ENCODE measurements around the gene ZNF783. TPM values are rescaled to one million over a fixed set of nuclear protein-coding genes. Genes with fewer than 3 reads are reported as not detected.
"Not testable (repeated sequence)": the region's sequence is repeated elsewhere in the genome, so short reads cannot be mapped to it uniquely, and the experiment has no call there.

Gene ZNF783
- total RNA-seq, 6 experiments from 2014 or later = 1.5 to 4.9 (median 3.0) TPM

- H3K27ac ChIP-seq = peak overlapping the region in 1 of 3 donors; percentile 79
- TF ChIP-seq POLR2A (IDR thresholded peaks at IDR 0.05) = no peak
- no peak for TF ChIP-seq CTCF (IDR thresholded peaks at IDR 0.05)
- intact Hi-C loops (cut with DNase I) = no loop called here
Observed at GRCh38 chr7:149330914-149331567, 69.0 kb downstream of the ZNF783 start.

GRCh38 chr7:149332602-149333320 lies 70.8 kb downstream of the ZNF783 start:
- H3K9me3 ChIP-seq; intact Hi-C loops (cut with DNase I); H3K27me3 ChIP-seq; H3K4me3 ChIP-seq; H3K27ac ChIP-seq; DNase-seq; H3K36me3 ChIP-seq; ATAC-seq: not testable (repeated sequence)
- H3K4me1 ChIP-seq = peaks cover 0 to 28% (median 12%) of the 10 kb centered on the region in 4 donors
- WGBS (ENCODE audit: insufficient coverage, low coverage, low lambda C conversion rate, missing lambda C conversion rate) = 69% methylated on average over 13 of the region's 18 CpGs

More at GRCh38 chr7:149330914-149331567, 69.0 kb downstream of the ZNF783 start:
- no peak for DNase-seq
- no peaks in the 10 kb centered on the region for H3K36me3 ChIP-seq
- ATAC-seq = peak in 2 of 4 donors; percentile 15 to 30
- peak overlapping the region in 1 of 3 donors; percentile 62 for H3K4me3 ChIP-seq
- WGBS (ENCODE audit: insufficient coverage, low coverage, low lambda C conversion rate, missing lambda C conversion rate) = 86% methylated on average over 2 of the region's 2 CpGs
- H3K27me3 ChIP-seq = no peaks in the 10 kb centered on the region
- H3K4me1 ChIP-seq = peaks cover 0 to 29% (median 14%) of the 10 kb centered on the region in 4 donors
- H3K9me3 ChIP-seq = no peaks in the 10 kb centered on the region

DNA sequence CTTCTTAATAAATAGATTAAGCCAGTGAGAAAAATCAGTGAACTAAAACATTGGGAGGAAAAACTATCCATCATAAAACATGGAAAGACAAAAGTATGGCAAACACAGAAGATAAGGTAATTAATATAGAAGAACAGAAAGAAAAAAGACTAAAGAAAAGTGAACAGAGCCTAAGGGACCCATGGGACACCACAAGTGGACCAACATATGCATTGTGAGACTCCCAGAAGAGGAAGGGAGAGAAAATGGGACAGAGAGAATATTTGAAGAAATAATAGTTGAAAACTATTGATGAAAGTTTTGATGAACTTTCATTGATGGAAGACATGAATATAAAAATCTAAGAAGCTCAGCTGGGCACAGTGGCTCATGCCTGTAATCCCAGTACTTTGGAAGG lies 71.3 kb downstream of the ZNF783 start:
- Histone ChIP-seq H3K36me3 (no peaks in the 10 kb centered on the region), H3K27ac (no peak overlapping the region), H3K27me3 (no peaks in the 10 kb centered on the region), H3K4me3 (no peak overlapping the region), H3K9me3 (no peaks in the 10 kb centered on the region), H3K4me1 (peaks cover 0 to 27% (median 10%) of the 10 kb centered on the region in 4 donors)
- TF ChIP-seq POLR2A (IDR thresholded peaks at IDR 0.05) = no peak
- TF ChIP-seq CTCF (IDR thresholded peaks at IDR 0.05) = no peak
- intact Hi-C loops (cut with DNase I) = no loop called here
- ATAC-seq (no peak), DNase-seq (no peak)

DNA sequence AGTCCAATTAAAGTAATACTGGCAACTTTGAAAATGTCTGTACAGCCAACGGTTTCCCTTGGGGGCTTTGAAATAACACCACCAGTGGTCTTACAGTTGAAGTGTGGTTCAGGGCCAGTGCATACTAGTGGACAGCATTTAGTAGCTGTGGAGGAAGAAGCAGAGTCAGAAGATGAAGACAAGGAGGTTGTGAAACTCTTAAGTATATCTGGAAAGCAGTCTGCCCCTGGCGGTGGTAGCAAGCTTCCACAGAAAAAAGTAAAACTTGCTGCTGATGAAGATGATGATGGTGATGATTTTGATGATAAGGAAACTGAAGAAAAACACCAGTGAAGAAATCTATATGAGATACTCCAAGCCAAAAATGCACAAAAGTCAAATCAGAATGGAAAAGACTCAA lies 72.2 kb downstream of the ZNF783 start:
- no peaks in the 10 kb centered on the region for H3K27me3 ChIP-seq
- H3K27ac ChIP-seq = no peak overlapping the region
- TF ChIP-seq POLR2A (IDR thresholded peaks at IDR 0.05) (no peak), CTCF (IDR thresholded peaks at IDR 0.05) (no peak)
- DNase-seq (no peak), ATAC-seq (no peak)
- H3K36me3 ChIP-seq = no peaks in the 10 kb centered on the region
- intact Hi-C loops (cut with DNase I) = no loop called here
- 86% methylated on average over 2 of the region's 2 CpGs for WGBS (ENCODE audit: insufficient coverage, low coverage, low lambda C conversion rate, missing lambda C conversion rate)
- H3K4me1 ChIP-seq = peaks cover 0 to 18% (median 6%) of the 10 kb centered on the region in 4 donors
- H3K4me3 ChIP-seq = no peak overlapping the region
- no peaks in the 10 kb centered on the region for H3K9me3 ChIP-seq

Small RNAs within 50 kb of the gene (small RNA-seq; reads per million reads assigned to genes)
- gene AC004941.2 = 0 reads per million in 2 experiments

Other genes starting within 250 kb of the ZNF783 start
- 100 to 1,000 TPM; 218 to 368 (median 272) TPM for gene PDIA4, start 233.7 kb upstream of the ZNF783 start, total RNA-seq
- gene ZNF786, start 171.5 kb upstream of the ZNF783 start, total RNA-seq = 1 to 10 TPM; 2.0 to 2.7 (median 2.4) TPM
- 1 to 10 TPM in 1 of 6 experiments, under 1 TPM in 5; 0.06 to 1.4 (median 0.44) TPM for gene ZNF425, start 135.9 kb upstream of the ZNF783 start, total RNA-seq
- 1 to 10 TPM; 5.3 to 7.9 (median 6.2) TPM for gene ZNF398, start 114.7 kb upstream of the ZNF783 start, total RNA-seq
- gene ZNF282, start 66.7 kb upstream of the ZNF783 start, total RNA-seq = 10 to 100 TPM in 3 of 6 experiments, 1 to 10 TPM in 3; 7.1 to 13.2 (median 10.0) TPM
- gene ZNF212, start 22.5 kb upstream of the ZNF783 start, total RNA-seq = 1 to 10 TPM; 2.6 to 5.9 (median 4.7) TPM
- 1 to 10 TPM; 5.3 to 7.0 (median 5.4) TPM for gene ZNF777, start 198.9 kb downstream of the ZNF783 start, total RNA-seq
- gene ZNF746, start 235.6 kb downstream of the ZNF783 start, total RNA-seq = 10 to 100 TPM in 3 of 6 experiments, 1 to 10 TPM in 3; 7.9 to 15.8 (median 10.4) TPM